GM18517 (cell line): Measurements from ENCODE around the gene PYURF.
"Not testable (repeated sequence)": the region's sequence is repeated elsewhere in the genome, so short reads cannot be mapped to it uniquely, and the experiment has no call there.

Experiments
- ATAC-seq: cut with Tn5 transposase; IDR thresholded peaks from one replicate; pipeline ENCODE4 v1.9.1; 2021; ENCODE audit warnings: mild to moderate bottlenecking, moderate library complexity; ENCODE audit not compliant: unreplicated experiment

PYURF gene, protein sequence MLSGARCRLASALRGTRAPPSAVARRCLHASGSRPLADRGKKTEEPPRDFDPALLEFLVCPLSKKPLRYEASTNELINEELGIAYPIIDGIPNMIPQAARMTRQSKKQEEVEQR

DNA sequence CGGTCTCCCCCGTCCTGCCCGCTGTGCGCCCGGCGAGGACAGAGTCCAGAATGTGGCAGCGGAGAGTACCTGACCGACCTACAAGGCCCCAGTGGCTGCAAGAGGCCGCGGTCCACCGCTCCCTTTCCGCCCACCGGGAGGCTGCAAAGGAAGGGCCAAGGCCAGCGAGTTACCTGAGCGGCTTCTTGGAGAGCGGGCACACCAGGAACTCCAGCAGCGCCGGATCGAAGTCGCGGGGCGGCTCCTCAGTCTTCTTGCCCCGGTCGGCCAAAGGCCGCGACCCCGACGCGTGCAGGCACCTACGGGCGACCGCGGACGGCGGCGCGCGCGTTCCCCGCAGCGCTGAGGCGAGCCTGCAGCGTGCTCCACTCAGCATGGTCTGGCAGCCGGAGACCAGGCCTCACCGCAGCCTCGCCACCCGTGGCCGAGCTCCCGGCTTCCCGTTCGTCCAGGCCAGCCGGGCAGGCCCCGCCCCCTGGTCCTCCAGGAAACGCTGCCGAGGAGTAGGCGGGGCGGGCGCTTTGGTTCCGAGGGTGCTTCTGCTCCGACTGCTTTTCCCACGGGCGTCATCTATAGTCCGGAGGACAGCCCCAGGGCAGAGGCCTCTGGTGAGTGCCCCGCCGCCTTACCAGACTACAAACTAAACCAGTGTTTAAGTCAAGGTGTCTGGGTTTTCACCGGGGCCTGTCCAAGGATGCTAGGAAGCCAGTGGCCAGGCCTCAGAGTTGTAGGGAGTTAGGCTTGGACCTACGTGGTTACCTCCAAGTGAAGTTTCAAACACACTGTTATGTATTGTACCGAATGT, at the start of gene PYURF:
PYURF (minus strand) TSS at position 452 of the 805 bp plus-strand sequence; CDS start at position 376, 76 bp downstream.
- peak; percentile 65 for ATAC-seq

DNA sequence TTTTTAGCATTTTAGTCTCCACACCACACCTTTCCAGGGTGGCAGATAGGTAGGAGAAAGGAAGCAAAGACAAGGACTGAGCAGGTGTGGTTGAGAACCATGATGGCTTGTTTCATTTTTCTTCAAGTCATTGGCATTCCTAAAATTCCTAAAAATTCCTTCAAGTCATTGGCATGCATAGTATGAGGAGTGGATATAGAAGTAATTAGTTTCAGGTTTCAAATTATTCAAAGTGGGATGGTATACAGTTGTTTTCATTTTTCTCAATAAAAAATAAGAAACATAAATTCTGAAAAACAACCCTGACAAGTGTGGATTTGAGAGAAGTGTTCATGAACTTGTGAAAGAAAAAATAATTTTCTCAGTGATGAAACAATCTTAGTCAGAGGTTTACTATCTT, 46.4 kb upstream of the PYURF start:
- ATAC-seq: no peak

DNA sequence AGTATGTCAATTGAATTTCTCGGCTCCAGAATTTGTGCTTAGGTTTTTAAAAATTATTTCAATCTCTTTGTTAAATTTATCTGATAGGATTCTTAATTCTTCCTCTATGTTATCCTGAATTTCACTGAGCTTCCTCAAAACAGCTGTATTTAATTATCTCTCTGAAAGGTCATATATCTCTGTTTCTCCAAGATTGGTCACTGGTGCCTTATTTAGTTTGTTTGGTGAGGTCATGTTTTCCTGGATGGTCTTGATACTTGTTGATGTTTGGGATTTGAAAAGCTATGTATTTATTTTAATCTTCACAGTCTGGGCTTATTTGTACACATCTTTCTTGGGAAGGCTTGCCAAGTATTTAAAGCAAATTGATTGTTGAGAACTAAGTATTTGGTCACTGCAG, 44.0 kb upstream of the PYURF start:
- no peak for ATAC-seq

DNA sequence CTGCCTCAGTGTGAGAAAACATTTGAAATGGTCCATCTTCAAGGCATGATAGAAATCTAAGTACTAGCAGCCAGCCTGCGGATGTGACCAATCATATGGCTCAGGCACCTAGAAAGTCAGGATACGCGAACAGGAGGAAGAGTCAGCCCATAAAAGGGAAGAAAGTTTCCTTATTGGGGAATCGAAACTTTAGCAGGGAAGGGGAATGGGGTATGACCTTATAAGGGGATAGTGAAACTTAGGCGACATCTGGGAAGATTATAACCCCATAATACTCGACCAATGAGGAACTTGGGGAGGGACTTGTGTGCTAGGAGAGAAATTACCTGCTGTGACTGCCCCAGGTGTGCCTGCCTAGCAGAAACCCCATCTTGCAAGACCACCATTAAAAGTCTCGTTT, 26.2 kb upstream of the PYURF start:
- no peak for ATAC-seq

DNA sequence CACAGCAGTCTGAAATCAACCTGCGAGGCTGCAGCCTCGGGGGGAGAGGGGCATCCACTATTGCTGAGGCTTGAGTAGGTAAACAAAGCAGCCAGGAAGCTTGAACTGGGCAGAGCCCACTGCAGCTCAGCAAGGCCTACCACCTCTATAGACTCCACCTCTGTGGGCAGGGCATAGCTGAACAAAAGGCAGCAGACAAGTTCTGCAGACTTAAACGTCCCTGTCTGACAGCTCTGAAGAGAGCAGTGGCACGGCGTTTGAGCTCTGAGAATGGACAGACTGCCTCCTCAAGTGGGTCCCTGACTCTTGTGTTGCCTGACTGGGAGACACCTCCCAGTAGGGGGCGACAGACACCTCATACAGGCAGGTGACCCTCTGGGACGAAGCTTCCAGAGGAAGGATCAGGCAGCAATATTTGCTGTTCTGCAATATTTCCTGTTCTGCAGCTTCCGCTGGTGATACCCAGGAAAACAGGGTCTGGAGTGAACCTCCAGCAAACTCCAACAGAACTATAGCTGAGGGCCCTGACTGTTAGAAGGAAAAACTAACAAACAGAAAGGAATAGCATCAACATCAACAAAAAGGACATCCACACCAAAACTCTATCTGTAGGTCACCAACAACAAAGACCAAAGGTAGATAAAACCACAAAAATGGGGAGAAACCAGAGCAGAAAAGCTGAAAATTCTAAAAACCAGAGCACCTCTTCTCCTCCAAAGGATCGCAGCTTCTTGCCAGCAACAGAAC, 15.9 kb upstream of the PYURF start:
- not testable (repeated sequence) for ATAC-seq

DNA sequence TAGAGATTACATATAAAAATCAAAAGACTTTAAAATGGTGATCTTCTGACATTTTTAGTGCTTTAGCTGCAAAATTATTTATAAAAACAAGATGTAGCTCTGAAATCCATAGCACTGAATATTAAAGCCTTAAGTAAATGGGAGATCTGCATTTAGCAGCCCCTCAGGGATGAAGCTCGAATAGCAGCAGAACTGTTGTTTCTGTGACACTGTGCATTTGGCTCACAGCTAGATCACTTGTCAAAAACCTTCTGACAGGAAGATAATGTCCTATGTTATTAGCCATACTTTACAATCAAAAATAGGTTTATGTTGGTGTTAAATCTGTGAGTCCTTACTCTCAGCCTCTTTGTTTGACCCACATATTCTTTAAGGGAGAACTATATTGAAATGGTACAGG, 14.1 kb upstream of the PYURF start:
- ATAC-seq: no peak

DNA sequence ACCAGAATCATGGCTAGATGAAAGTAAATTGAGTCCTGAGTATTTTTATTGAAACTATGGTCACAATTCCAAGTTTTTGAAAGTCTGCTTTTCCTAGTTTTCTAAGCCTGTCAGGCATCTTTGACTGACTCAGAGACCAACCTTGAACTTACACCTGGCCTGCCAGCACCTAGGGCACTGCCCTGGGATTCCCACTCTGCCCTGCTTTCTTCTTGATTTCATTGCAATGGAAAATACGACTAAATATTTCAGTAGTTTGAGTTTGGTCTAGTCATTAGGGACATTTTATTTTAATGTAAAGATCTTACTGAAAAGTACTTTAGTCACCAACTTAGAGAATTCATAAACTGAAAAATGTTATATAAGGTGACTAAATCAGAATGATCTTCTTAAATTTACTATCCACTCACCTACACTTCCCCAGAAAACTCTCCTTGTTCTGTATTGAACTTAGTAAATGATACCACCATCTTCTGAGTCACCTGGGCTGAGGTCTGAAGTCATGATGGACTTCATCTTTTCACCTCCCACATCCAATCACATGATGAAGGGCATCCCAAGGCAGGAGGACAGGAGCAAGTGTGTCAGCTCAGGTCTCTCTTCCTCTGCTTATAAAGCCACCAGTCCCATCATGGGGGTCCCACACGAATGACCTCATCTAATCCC, 11.6 kb upstream of the PYURF start:
- no peak for ATAC-seq

DNA sequence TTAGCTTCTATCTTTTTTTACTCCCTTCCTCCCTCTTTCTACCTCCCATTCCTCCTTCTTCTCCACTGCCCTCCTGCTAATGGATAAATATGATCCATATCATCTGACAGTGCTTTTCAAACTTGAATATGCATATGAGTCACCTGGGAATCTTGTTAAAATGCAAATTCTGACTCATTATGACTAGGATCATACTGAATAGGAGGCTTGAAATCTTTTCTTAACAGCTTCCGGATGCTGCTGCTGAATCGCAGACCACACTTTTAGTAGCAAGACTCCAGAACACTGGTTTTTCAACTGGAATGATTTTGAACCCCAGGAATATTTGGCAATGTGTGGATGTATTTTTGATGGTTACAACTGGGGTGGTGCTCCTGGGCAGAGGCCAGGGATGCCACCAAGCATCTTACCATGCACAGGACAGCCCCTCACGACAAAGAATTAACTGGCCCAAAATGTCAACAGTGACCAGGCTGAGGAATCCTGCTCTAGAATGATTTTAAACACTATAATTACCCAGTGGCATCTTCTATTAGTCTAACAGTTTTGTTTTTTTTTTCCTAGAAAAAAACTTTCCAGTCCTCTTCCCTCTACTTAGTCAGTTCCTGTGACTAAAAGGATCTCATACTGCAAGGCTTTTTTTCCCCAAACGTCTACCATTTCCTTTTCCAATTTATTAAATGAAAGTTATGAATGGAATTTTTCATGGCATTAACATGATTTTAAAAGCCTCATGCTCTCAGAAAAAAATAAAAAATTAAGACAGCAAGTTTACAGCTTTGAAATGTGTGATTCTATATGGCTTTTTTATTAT, 10.6 kb upstream of the PYURF start:
- no peak for ATAC-seq

DNA sequence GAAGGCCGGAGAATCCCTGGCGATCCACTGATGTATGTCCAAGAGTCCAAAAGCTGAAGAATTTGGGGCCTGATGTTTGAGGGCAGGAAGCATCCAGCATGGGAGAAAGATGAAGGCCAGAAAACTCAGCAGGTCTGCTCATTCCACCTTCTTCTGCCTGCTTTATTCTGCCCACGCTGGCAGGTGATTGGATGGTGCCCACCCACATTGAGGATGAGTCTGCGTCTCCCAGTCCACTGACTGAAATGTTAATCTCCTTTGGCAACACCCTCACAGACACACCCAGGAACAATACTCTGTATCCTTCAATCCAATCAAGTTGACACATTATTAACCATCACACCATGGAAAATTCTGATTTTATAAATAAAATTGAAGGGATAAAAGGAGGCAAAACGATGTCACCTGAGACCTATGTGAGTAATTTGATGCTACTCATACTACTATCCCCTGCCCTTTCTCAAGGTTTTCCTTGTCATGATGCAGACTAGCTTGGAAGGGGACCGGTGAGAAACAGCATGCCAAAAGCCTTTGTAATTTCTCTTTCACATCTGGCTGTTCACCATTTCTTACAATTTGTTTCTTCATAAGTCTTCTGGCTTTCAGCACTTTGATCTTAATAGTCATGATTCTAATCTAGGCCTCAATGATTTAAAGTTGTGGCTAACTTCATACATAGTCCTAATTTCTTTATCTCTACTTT, 9.7 kb upstream of the PYURF start:
- ATAC-seq: no peak

DNA sequence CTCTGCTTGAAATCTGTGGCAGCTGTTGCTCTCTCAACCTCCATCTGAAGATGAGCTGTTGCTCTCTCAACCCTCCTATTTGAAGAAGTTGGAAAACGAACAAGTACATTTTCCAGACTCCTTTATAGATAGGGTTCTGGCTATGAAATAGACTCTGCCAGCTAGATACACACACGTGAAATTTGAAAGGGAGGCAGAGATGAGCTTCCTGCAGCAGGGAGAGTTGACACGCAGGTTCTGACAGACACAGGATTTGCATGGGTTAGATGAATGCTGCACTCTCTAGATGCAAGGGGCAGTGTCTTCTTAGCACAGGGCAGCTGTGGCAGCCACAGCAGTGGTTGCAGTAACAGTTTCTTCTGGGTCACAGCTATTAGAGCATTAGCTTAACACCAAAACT, 8.0 kb upstream of the PYURF start:
- no peak for ATAC-seq

DNA sequence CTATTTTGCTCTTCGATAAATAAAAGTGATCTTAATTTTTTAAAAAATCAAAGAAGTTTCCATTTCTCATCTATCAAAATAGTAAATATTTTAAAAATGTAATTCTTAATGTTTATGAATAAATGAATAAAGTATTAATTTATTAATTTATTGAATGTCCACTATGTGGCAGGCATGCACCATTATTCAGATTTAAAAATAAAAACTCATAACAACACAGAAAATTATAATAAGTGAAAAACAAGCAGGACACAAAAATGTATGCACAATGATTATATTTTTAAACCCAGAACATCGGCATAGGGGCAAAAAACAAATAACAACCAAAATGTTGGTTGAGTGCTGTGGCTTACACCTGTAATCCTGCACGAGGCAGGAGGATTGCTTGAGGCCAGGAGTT, 5.3 kb upstream of the PYURF start:
- no peak for ATAC-seq

DNA sequence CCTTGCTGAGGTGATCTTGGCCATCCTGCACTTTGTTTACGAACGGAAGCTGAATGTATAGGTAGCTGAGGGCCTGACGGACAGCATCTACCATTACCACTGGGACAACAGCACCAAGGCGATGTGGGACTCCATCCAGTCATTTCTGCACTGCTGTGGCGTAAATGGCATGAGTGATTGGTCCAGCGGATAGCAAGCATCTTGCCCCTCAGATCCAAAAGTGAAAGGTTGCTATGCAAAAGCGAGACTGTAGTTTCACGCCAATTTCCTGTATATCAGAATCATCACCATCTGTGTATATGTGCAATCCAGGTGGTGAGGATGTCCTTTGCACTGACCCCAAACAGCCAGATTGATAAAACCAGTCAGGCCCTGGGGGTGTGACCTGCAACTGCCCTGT, 4.2 kb upstream of the PYURF start:
- ATAC-seq: peak; percentile 74

DNA sequence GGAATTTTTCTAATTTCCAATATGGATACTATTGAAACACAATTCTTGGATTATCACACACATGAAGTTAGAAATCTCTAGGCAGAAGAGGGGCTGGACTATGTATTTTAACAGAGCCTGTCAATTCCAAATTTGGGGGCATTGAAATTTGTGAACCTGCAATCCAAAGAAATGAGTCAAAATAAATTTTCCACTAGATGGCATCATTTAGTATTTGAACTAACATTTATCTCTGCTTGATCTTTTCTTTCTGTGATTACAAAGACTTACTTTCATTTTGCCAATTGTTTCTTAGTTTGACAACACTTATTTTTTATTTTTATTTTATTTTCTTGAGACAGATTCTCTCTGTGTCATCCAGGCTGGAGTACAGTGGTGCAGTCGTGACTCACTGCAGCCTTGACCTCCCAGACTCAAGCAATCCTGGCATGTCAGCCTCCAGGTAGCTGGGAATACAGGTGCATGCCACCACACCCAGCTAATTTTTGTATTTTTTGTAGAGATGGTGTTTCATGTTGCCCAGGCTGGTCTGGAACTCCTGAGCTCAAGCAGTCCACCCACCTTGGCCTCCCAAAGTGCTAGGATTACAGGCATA, 2.7 kb upstream of the PYURF start:
- ATAC-seq: no peak

DNA sequence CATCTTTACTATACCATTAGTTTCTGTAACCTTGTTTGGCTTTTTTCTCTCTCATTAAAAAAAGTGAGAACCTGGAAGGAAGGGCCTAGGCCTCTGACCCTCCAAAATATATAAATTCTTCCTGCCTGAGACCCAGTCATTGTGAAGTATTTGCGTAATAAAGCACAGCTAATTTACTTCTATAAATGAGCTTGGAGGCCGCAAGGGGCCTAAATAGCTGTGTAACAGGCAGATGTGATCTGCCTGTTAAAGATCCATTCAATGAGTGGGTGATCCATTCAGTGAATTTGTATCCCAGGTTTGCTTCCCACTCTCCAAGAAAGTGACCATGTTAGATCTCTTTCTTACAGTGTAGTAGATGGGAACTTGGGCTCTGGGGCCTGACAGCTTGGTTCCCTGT, 595 bp upstream of the PYURF start:
- no peak for ATAC-seq

DNA sequence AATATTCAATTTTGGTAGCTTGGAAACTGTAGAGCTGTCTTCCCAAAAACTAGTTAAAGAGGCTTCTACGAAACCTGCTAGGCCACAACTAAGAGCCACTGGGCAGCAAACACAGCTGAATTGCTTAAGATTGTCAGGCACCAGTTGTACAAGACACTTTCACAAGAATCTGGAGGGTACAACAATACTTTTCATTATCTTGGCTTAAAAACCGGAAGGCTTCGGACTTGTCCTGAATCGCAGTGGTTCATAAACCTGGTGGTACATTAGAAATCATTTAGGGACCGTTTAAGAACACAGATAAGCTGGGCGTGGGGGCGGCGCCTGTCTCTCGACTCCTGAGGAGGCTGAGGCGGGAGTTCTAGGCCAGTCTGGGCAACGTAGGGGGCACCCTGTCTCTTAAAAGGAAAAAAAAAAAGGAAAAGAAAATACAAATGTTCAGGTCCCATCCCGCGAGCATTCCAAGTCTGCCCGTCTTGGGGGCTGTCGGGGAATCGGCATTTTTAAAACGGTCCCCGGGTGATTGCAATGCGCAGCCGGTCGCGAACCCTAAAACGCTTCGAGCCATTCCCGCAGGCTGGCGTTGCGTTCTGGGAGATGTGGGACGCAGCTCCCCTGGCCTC, 763 bp downstream of the PYURF start:
- no peak for ATAC-seq

DNA sequence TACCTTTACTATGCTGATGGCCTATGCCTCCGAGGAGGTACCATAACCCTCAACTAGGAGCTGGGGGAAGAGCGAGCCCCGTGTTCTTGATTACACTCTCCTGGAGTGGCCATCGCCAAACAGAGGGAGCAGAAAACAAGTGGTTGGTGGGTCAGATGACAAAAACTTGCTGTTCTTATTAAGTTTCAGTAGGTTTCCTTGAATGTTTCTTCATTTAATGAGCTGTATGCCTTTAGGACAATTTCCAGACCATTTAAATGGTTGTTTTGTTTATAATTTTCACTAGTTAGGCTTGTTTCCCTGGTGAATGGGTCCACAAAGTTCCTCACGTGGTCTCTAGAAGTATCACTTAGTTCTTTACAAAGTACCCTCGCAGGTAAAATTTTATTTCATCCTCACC, 4.7 kb downstream of the PYURF start:
- no peak for ATAC-seq

DNA sequence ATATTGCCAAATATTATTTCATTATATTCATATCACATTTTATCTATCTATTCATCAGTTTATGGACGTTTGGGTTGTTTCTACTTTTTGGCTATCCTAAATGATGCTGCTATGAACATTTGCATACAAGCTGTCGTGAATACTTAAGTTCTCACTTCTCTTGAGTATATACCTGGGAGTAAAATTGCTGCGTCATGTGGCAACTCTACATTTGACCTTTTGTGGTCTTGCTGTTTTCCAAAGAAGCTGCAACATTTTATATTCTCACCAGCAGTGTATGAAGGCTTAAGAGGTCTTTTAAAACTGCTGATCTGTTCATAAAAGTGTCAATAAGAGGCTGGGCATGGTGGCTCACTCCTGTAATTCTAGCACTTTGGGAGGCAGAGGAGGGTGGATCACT, 5.8 kb downstream of the PYURF start:
- no peak for ATAC-seq

DNA sequence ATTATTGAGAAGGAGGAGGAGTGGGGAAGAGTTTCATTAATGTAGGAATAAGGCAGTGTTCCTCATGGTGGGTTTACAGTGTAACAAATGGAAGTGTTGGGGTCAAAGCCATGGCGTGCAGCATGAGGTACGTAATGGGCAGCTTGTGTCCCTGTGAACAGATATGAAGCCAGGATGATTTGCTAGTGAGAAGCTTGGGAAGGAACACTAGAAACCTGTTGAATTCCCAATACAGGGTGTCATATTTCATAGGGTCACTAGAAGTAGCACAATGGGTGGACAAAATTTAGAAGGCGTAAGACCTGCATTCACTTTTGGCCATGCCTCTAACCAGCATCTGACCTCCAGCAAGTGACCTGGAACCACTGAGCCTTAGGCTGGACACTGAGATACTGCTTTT, 6.8 kb downstream of the PYURF start:
- ATAC-seq: no peak
